Measurements from ENCODE around the gene UGT1A3. TPM values are rescaled to one million over a fixed set of nuclear protein-coding genes. Genes with fewer than 3 reads are reported as not detected.
"Not testable (repeated sequence)": the region's sequence is repeated elsewhere in the genome, so short reads cannot be mapped to it uniquely, and the experiment has no call there.

UGT1A3 gene
- total RNA-seq, 1 donor from 2014 or later, result not detected

DNA sequence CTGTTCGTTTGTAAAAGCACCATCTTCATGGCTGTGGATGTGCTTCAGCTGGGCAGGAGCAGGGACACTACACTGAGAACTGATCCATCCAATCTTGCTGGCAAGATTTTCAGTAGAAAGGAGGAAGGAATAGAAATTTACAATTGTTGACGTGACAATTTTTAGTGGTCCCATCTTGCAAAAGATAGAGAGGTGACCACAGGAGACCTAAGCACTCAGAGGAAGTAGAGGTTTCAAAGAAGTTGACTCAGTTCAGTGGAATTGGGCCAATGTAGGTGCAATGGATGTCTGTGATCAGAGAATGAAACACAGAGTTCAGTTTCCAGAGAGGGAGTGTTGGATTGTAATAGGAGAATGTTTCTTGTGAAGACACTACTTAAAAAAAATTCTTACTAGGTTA is 14.7 kb upstream of the UGT1A3 start:
- Mint-ChIP-seq H3K4me3 (ENCODE audit: unreplicated experiment) (no peak overlapping the region), H3K9me3 (ENCODE audit: low read depth) (no peaks in the 10 kb centered on the region), H3K27ac (ENCODE audit: unreplicated experiment) (no peak overlapping the region), H3K27me3 (ENCODE audit: low read depth) (peaks cover 6% of the 10 kb centered on the region), H3K36me3 (ENCODE audit: low read depth) (peaks cover 3% of the 10 kb centered on the region), H3K4me1 (ENCODE audit: low read depth) (peaks cover 19% of the 10 kb centered on the region)
- DNase-seq (ENCODE audit: low spot score), result no peak
- no peak for TF ChIP-seq CTCF (IDR thresholded peaks at IDR 0.05)

DNA sequence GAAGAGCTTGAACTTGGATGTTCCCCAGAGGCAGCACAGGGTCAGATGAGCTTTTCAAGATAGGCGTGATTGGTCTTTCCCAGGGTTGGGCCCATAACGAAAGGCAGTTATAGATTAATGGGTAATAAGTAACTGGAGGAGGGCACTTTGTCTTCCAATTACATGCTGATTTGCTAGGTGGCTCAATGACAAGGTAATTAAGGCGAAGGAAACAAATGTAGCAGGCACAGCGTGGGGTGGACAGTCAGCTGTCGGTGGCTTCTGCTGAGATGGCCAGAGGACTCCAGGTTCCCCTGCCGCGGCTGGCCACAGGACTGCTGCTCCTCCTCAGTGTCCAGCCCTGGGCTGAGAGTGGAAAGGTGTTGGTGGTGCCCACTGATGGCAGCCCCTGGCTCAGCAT is 10.3 kb upstream of the UGT1A3 start, which contains the start of gene UGT1A4:
Gene UGT1A4, plus strand, starts transcription at position 185 of the 400 bp plus-strand sequence. Its CDS starts 85 bp downstream, at position 270.
- Mint-ChIP-seq H3K4me3 (ENCODE audit: unreplicated experiment) (no peak within 1 kb of the TSS), H3K27ac (ENCODE audit: unreplicated experiment) (no peak within 1 kb of the TSS), H3K36me3 (ENCODE audit: low read depth) (peaks cover 5% of the 10 kb centered on the region), H3K4me1 (ENCODE audit: low read depth) (no peaks in the 10 kb centered on the region), H3K27me3 (ENCODE audit: low read depth) (peaks cover 9% of the 10 kb centered on the region), H3K9me3 (ENCODE audit: low read depth) (peaks cover 3% of the 10 kb centered on the region)
- no peak for DNase-seq (ENCODE audit: low spot score)
- TF ChIP-seq CTCF (IDR thresholded peaks at IDR 0.05), result no peak

DNA sequence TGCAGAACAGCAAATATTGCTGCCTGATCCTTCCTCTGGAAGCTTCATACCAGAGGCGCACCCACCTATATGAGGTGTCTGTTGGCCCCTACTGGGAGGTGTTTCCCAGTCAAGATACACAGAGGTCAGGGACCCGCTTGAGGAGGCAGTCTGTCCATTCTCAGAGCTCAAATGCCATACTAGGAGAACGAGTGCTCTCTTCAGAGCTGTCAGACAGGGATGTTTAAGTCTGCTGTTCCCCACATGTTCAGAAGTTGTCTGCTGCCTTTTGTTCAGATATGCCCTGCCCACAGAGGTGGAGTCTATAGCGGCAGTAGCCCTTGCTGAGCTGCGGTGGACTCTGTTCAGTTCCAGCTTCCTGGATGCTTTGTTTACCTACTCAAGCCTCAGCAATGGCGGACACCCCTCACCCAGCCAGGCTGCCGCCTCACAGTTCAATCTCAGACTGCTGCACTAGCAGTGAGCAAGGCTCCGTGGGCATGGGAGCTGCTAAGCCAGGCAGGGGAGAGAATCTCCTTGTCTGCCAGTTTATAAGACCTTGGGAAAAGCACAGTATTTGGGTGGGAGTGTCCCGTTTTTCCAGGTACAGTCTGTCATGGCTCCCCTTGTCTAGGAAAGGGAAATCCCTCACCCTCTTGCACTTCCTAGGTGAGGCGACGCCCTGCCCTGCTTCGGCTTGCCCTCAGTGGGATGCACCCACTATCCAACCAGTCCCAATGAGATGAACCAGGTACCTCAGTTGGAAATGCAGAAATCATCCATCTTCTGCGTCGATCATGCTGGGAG is 8.2 kb downstream of the UGT1A3 start:
- not testable (repeated sequence) for DNase-seq (ENCODE audit: low spot score); H3K27ac Mint-ChIP-seq (ENCODE audit: unreplicated experiment); H3K9me3 Mint-ChIP-seq (ENCODE audit: low read depth); H3K4me3 Mint-ChIP-seq (ENCODE audit: unreplicated experiment); H3K4me1 Mint-ChIP-seq (ENCODE audit: low read depth); H3K36me3 Mint-ChIP-seq (ENCODE audit: low read depth)
- H3K27me3 Mint-ChIP-seq (ENCODE audit: low read depth), result peaks cover 28% of the 10 kb centered on the region

DNA sequence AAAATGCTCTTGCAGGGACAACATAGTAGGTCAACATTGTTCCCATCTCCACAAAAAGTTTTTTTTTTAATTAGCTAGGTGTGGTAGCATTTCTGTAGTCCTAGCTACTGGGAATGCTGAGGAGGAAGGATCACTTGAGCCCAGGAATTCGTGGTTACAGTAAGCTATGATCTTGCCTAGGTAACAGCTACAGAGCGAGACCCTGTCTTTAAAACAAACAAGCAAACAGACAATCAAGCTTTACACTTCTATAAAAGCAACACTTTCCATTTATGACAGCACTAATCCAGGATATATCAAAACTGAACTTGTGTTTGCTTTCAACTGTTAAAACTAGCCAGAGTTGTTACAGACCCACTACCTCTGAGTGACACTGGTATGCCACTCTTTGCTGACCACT is 12.0 kb downstream of the UGT1A3 start:
- TF ChIP-seq CTCF (IDR thresholded peaks at IDR 0.05), result no peak
- H3K36me3 Mint-ChIP-seq (ENCODE audit: low read depth), result no peaks in the 10 kb centered on the region
- H3K4me1 Mint-ChIP-seq (ENCODE audit: low read depth), result no peaks in the 10 kb centered on the region
- no peak for DNase-seq (ENCODE audit: low spot score)
- H3K9me3 Mint-ChIP-seq (ENCODE audit: low read depth), result no peaks in the 10 kb centered on the region
- H3K27ac Mint-ChIP-seq (ENCODE audit: unreplicated experiment), result no peak overlapping the region
- no peak overlapping the region for H3K4me3 Mint-ChIP-seq (ENCODE audit: unreplicated experiment)
- H3K27me3 Mint-ChIP-seq (ENCODE audit: low read depth), result peaks cover 21% of the 10 kb centered on the region

GRCh38 chr2:233743464-233744259 is 14.8 kb downstream of the UGT1A3 start:
- DNase-seq (ENCODE audit: low spot score), result no peak
- Mint-ChIP-seq H3K9me3 (ENCODE audit: low read depth) (peaks cover 4% of the 10 kb centered on the region), H3K27ac (ENCODE audit: unreplicated experiment) (no peak overlapping the region), H3K4me1 (ENCODE audit: low read depth) (no peaks in the 10 kb centered on the region), H3K36me3 (ENCODE audit: low read depth) (no peaks in the 10 kb centered on the region), H3K4me3 (ENCODE audit: unreplicated experiment) (no peak overlapping the region), H3K27me3 (ENCODE audit: low read depth) (peaks cover 31% of the 10 kb centered on the region)
- TF ChIP-seq CTCF (IDR thresholded peaks at IDR 0.05), result no peak

Data from chondrocyte (in vitro differentiated cells).